Kidney glomerular epithelial cell (primary cell): ENCODE results near the gene PMS1.
"Not testable (repeated sequence)": the region's sequence is repeated elsewhere in the genome, so short reads cannot be mapped to it uniquely, and the experiment has no call there.

ENCODE experiments used
- DNase-seq: peaks from one replicate; lab custom pipeline; 2025; lab: John Stamatoyannopoulos, UW

The PMS1 gene

DNA sequence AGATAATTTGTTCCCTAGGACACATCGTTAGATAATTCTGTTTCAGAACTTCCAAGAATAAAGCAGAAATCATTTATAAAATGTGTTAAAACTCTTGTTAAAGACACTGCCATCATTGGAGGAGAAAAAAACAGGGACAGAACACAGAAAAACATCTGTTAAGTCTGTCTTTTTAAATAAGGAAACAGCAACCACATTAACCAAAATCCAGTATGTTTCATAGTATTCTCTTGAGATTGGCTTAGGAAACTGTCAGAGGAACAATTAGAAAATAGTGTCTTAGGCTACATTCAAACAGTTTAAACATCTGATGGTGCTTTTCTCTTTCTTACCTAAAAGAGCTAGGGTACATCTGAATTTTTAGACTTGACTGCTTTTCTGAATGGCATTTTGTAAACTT lies 81.6 kb downstream of the PMS1 start:
- DNase-seq = no peak

DNA sequence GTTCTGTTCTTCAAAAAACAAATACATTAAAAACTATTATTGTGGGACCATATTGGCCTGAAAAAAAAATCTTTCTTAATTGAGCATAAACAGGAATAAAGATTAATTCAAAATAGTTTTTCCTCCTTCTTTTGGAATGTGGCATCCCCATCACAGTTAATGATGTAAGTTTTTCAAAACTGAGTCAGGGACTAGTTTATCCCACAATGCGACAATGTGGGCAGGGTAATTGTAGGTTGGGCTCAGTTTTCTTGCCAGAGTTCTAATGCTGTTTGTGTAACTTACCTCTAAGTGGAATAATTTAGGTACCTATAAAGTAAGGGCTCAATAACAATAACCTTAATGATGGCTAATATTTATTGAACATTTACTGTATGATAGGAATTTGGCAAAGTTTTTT lies 82.0 kb downstream of the PMS1 start:
- DNase-seq = no peak

DNA sequence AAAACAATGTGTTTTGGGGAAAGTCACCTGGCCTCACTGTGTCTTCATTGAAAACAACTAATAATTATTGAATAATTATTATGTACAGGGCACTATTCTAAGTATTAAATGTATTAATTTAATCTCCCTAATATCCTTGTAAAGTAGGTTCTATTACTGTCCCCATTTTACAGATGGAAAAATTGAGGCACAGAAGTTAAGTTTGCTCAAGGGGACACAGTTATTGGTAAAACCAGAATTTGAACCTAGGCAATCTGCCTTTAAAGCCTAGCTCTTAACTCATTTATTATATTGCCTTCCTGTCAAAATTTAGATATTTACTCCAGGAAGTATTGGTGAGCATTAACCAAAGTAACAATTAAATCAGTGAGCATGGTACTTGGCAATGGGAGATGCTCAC lies 84.6 kb downstream of the PMS1 start:
- no peak for DNase-seq

DNA sequence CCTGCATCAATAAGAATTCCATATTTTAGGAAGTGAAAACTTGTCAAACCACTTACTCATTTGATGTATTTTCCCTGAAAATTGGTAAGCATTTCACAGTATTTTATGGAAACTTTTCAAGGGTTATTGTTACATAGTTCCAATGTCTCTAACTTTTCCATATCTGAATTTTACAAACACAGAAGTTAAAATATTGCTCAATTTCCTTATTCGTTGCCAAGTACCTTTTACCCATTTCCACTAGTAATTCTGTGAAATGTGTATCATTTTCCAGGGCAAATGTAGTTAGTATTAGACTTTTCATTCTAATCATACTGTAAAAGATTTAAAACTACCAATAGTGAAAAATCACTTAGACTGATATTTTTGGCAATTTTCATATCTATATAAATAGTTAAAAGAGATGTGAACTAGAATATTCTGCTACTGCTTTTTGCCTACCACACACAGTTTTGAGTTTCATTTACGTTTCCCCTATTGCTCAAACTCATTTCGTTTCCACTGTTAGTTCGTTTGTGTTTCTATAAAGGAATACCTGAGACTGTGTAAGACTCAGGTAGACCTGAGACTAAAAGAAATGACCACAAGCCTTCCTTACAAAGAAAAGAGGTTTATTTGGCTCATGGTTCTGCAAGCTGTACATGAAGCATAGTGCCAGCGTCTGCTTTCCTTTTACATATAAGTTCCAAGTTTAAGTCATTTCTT lies 86.3 kb downstream of the PMS1 start:
- no peak for DNase-seq

DNA sequence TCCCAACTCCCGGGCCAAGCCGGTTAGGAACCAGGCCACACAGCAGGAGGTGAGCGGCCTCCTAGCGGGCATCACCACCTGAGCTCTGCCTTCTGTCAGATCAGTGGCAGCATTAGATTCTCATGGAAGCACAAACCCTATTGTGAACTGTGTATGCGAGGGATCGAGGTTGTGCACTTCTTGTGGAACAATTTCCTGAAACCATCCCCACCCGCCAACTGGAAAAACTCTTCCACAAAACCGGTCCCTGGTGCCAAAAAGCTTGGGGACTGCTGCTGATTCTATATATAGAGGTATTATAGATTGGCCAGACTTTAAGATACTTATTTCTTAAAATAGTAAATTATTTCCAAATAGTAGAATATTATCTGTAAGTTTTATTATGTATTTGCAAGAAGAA lies 89.4 kb downstream of the PMS1 start:
- DNase-seq = no peak

DNA sequence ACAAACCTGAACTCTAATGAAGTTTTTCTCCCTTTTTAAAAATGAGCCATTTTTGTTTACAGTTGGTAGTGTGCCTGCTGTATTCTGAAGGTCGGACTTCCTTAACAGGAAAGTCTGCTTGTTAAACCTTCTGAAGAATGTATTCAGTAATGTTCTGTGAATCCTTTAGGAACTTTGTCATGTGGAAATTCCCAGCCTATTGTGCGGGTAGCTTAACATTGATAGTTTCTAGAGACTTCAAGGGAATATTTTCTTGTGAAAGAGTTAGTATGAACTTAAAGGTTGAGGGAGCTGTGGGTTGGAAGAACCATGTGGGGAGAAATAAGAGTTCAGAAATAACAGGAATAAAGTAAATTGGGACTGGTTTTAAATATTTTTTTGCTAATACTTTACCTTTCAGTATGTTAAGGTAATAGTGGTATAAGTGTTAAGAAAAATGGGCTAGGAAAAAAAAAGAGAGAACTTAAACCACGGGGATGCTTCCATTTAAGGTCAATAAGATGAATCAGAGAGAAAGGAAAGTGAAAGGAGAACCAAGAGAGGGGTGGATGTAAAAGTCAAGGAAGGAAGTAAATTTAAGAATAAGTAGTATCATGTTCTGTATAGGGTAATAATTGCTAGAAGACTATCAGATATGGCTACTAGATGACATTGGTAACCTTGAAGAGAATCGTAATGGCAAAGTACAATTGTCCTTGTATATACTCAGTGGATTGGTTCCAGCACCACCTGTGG lies 90.5 kb downstream of the PMS1 start:
- DNase-seq = no peak

DNA sequence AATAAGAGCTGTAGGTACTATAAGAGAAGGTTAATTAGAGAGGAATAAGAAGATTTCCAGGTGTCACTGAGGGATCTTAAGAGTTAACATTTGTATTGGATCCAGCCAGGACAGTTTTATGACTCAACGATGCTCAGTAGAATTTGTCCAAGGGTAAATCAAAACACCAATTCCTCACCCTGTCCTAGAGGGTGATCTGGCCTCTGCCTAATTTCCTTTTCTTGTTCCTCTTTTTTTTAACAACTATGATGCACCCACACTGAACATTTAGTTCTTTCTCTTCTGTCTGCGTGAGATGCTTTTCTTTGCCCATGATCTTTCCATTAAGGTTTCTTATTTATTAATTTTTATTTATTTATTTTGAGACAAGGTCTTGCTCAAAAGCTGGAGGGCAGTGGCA lies 92.0 kb downstream of the PMS1 start:
- no peak for DNase-seq

DNA sequence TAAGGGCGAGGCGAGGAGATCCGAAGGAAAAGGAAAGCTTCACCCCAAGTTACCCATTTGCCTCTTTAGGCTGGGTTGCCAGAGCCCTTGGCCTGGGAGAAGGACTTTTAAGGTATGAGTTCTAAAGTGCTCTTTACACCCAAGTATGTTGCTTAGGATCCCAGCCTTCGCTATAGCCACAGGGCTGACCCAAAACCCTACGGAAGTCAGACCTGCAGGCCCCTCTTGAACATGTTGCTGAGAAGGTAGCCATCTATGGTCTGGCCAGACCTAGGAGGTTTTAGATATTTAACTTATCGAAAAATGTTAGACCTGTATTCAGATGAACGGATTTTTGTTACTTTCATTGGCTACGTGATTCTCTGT lies 95.4 kb downstream of the PMS1 start:
- DNase-seq = no peak

DNA sequence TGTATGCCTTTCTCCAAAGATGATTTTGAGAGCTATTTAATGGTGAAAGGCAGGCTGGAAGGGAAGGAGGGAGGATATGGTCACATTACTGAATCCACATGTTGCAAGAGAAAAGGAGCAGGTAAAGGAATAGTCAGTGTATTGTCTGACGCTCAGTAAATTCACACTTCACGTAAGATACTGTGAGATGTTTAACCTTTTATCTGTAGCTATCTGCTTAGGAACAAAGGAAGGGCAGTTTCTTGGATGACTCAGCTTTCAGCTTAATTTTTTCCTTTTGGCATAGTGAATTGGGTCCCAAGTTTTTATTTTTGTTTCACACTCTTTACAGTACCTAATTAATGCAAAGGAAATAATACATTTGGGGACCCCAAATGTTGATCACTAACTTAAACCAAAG lies 96.2 kb downstream of the PMS1 start:
- no peak for DNase-seq

DNA sequence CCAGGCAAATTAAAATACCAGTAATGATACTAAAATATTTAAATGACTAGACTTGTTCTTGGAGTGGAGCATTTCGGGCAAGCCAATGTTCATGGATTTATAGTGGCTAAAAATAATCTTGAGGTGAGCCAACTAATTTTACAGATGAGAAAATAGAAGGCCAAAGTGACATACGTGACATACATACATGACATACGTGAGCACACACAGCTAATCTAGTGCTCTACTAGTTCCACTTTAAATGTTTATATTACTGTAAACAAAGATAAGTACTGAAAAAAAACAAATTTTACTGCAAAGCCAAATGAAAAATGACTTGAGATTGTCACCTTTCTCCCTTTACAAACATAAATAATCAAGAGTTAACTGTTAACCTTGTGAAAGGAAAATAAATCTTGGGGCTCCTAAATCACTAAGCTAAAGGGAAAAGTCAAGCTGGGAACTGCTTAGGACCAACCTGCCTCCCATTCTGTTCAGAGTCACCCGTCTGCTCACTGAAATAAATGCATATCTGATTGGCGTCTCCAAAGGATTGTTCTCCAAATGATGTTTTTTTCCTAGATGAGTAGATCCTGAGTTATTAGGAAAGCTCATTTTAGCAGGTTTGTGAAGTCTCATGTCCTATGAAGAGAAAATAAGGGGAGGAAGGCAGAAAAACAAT lies 96.7 kb downstream of the PMS1 start:
- no peak for DNase-seq

DNA sequence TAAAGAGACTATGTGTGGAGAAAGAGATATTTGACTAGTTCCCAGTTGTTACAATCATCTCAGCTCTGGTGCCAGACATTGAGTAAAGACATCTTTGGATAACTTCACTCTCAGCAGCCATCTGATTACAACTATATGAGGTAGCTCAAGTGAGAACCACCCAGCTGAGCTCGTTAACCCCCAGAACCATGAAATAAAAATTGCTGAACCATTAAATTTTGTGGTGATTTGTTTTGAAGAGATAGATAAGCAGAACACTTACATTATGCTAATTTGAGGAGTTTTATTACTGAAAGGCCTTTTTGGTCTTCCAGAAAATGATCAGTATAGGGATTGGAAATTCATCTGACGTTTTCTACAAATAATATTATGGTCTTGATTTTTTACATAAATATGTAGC lies 101.1 kb downstream of the PMS1 start:
- no peak for DNase-seq

DNA sequence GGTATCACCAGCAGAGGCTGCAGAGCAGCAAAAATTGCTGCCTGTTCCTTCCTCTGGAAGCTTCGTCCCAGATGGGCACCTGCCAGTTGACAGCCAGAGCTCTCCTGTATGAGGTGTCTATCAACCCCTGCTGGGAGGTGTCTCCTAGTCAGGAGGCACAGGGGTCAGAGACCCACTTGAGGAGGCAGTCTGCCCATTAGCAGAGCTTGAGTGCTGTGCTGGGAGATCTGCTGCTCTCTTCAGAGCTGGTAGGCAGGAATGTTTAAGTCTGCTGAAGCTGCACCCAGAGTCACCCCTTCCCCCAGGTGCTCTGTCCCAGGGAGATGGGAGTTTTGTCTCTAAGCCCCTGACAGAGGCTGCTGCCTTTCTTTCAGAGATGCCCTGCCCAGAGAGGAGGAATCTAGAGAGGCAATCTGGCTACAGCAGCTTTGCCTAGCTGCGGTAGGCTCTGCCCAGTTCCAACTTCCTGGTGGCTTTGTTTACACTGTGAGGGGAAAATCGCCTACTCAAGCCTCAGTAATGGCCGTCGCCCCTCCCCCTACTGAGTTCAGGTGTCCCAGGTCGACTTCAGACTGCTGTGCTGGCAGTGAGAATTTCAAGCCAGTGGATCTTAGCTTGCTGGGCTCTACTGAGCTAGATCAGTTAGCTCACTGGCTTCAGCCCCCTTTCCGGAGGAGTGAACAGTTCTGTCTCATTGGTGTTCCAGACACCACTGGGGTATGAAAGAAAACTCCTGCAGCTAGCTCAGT lies 108.5 kb downstream of the PMS1 start:
- DNase-seq = not testable (repeated sequence)

DNA sequence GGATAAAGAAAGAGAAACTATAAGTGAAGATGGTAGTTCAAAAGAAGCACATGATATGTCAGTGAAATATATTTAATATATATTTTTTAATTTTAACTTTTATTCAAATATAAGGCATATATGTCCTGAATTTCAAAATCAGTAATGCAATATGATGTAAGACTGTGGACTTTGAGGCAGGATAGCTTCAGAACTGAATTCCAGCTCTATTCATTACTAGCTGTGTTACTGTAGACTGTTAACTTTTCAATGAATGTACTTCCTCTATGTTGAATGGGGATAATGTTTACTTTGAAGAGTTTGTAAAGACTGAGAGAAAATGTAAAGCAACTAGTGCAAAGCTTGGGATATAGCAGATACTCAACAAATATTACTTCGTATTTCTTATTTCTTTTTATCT lies 112.6 kb downstream of the PMS1 start:
- no peak for DNase-seq

DNA sequence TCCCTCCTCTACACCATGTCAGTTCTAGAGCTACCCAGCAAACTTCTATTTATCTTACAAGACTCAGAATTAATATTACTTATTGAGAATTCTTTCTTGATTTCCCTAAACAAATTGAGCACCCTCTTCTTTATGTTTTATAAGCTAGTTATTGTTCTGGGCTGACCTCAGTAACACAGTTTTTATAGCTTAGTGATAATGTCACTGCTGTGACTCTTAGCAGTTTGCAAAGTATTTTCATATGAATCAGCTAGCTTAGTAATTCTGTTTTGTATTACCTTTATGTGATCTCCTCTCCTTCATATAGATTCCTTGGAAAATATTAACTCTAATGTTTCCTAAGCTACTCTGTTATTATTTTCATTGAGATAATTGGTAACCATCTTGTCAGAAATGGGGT lies 114.9 kb downstream of the PMS1 start:
- peak; percentile 12 for DNase-seq

DNA sequence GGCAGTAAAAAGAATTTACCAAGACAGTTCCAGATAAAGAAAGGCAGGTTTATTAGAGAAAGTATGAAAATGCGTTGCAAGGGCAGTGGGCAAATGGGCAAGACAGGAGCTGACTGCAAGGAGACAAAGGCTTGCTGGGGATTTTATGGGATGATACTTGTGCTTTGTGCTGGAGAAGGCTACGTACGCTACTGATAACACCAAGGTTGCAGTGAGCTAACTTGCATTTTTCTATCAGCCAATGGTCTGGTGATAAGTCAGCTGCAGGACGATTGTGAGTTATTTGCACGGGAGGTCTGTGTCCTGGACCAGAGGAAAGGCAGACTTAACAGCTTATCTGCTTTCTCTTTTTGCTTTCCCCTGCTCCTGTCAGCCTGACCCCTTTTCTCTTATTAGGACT lies 116.5 kb downstream of the PMS1 start:
- DNase-seq = no peak

DNA sequence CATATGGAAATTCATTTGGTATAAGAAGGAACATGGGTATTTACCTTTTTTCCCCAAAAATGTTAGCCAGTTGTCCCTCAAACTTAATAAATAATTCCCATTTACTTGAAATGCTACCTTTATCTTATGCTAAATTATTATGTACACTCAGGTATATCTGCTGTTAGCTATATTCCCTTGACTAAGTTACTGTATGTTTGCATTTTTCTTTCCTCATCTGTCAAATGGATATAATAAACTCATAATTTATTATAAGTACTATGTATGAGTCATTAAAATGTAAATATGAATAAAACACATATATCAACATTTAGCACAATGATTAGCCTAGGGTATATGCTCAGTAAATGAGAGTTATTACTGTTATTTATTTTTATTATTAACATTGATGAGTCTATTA lies 117.4 kb downstream of the PMS1 start:
- no peak for DNase-seq

DNA sequence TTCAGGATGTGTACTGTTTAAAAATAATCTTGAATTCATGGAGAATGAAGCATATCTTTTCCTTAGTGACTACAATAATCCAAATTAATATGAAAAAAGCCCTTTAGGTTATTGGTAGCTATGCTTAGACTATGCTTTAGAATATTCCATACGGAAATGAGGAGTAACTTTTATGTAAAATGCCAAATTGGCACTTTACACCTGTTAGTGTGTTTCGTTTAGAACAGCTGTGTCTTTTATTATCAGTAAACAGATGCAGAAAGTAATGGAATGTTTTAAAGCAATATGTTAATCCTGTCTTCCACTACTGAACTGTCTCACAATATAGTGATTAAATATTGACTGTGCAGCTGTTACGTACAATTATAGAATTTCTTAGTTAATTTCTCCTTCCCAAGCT lies 129.6 kb downstream of the PMS1 start:
- DNase-seq = no peak

DNA sequence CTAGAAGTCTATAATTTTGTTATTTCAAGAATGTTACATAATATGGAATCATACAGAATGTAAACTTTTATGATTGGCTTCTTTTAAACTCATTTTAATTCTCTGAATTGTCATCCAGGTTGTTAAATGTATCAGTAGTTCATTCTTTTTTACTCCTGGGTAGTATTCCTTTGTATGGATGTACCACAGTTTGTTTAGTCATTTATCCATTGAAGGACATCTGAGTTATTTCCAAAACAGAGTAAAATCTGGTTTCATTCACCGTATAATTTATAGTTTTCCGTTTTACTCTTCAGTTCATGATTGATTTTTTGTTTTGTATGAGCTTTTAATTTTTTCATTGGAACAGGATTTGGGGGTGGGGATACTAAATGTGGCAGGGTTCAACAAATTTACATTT lies 132.4 kb downstream of the PMS1 start:
- no peak for DNase-seq
